Ovary (tissue), 9 donors: Measurements from ENCODE around the gene CCDC91. TPM values are rescaled to one million over a fixed set of nuclear protein-coding genes. Genes with fewer than 3 reads are reported as not detected.

Source experiments
- DNase-seq, 5 donors: peaks; one replicate each; pipeline ENCODE4 v3.0.0-alpha.2; 2019 to 2020
- H3K27ac ChIP-seq, 2 donors: fragments of 200-600 bp; one replicate each; pipeline versions ENCODE4 v1.5.1 to v1.8.0; 2019 to 2022
- H3K27me3 ChIP-seq: fragments of 200-600 bp; one replicate; pipeline ENCODE4 v1.8.0; 2022
- H3K36me3 ChIP-seq: fragments of 200-600 bp; sonication (generic); one replicate; pipeline ENCODE4 v1.5.1; 2019
- H3K4me1 ChIP-seq: one replicate; pipeline ENCODE4 v1.8.1; 2013; ENCODE audit warnings: mild to moderate bottlenecking, moderate library complexity; ENCODE audit not compliant: insufficient read depth
- H3K4me3 ChIP-seq: fragments of 200-600 bp; sonication (generic); one replicate; pipeline ENCODE4 v1.5.1; 2017
- H3K9me3 ChIP-seq, 2 donors: fragments of 200-600 bp in 1 of 2; sonication (generic) in 1 of 2; one replicate each; pipeline versions ENCODE4 v1.5.1 to v1.8.1; 2013 to 2019; ENCODE audit warnings: mild to moderate bottlenecking in 1 of 2, moderate library complexity in 1 of 2
- EP300 ChIP-seq: sonication (generic); formaldehyde crosslinking; IDR thresholded peaks from one replicate; pipeline ENCODE4 v1.6.1; 2017; ENCODE audit warnings: antibody characterized with exemption
- POLR2A ChIP-seq: fragments of 450-650 bp; IDR thresholded peaks from one replicate; pipeline ENCODE4 v1.6.1; 2017; ENCODE audit warnings: antibody characterized with exemption, mild to moderate bottlenecking, moderate library complexity
- WGBS, 3 donors: extraction: QIAGEN DNeasy Blood & Tissue Kit in 1 of 3; methylation state at CpG; one replicate each; pipeline versions ENCODE4 v1.1.5 to v1.1.7; 2013 to 2017; 5-methylcytosine and 5-hydroxymethylcytosine counted together
- intact Hi-C, 4 donors: fragments of 100-400 bp; cut with DNase I; formaldehyde crosslinking; loops; one replicate each; pipeline versions ENCODE4 v1.11.0 to v1.15.1; 2022 to 2023
- polyA plus RNA-seq, 2 donors: library from polyadenylated mRNA; stranded (reverse); fragments of 200-250 nt in 1 of 2; fragments of 350-450 nt in 1 of 2; fragmentation: Illumina TruSeq in 1 of 2; extraction: RNeasy Lipid Tissue Mini Kit (QIAGEN cat#74804) in 1 of 2; gene quantifications; one replicate each; pipeline ENCODE4 v1.2.3, GENCODE V29; 2013 to 2014
- total RNA-seq, 7 donors: library from RNA; depleted of rRNA in 2 of 7; stranded (reverse); fragments of >200 nt in 2 of 7; fragmentation: NEBNext Ultra II Directional in 3 of 7; extraction: Animal tissue kit (Norgen Biotek cat#: 25700) in 3 of 7; gene quantifications; one replicate each; pipeline versions ENCODE4 v1.1.0 to v1.2.4, GENCODE V29; 2016 to 2023
- TF ChIP-seq, protein P1 (sequence below), 3 donors: fragments of 450-650 bp in 2 of 3; fragments of 200-600 bp in 1 of 3; IDR thresholded peaks; one replicate each; pipeline versions ENCODE4 v1.5.1 to v1.8.0; 2016 to 2022; ENCODE audit warnings: antibody characterized with exemption in 3 of 3, mild to moderate bottlenecking in 1 of 3
- donor health status: DM: no; HTN: no; CAD: no; lungs with moderate emphysema.
- donor health status: DM: no; HTN: no; CAD: no.
- donor health status: Bipolar disorder and iron deficiency.
- donor health status: DM: yes; HTN: yes; CAD: no.
- donor health status: DM: no; HTN: no; CAD: no.
- donor health status: DM: yes; HTN: yes; CAD: no.

CCDC91 gene
- total and polyA plus RNA-seq, 9 donors: 15.8 to 45.7 (median 36.2) TPM

GRCh38 chr12:28268608-28269229 lies 78.5 kb downstream of the CCDC91 start:
- TF ChIP-seq, protein P1, sequence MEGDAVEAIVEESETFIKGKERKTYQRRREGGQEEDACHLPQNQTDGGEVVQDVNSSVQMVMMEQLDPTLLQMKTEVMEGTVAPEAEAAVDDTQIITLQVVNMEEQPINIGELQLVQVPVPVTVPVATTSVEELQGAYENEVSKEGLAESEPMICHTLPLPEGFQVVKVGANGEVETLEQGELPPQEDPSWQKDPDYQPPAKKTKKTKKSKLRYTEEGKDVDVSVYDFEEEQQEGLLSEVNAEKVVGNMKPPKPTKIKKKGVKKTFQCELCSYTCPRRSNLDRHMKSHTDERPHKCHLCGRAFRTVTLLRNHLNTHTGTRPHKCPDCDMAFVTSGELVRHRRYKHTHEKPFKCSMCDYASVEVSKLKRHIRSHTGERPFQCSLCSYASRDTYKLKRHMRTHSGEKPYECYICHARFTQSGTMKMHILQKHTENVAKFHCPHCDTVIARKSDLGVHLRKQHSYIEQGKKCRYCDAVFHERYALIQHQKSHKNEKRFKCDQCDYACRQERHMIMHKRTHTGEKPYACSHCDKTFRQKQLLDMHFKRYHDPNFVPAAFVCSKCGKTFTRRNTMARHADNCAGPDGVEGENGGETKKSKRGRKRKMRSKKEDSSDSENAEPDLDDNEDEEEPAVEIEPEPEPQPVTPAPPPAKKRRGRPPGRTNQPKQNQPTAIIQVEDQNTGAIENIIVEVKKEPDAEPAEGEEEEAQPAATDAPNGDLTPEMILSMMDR (IDR thresholded peaks at IDR 0.05): no peak
- TF ChIP-seq EP300: no peak
- TF ChIP-seq POLR2A: no peak
- Histone ChIP-seq H3K4me1 (no peaks in the 10 kb centered on the region), H3K9me3 (no peaks in the 10 kb centered on the region), H3K4me3 (no peak overlapping the region), H3K27me3 (no peaks in the 10 kb centered on the region), H3K36me3 (no peaks in the 10 kb centered on the region), H3K27ac (no peak overlapping the region)
- intact Hi-C loops: no loop called here
- 78 to 97% (median 96%) methylated on average over 3 of the region's 3 CpGs for WGBS, 3 donors
- DNase-seq: no peak

DNA sequence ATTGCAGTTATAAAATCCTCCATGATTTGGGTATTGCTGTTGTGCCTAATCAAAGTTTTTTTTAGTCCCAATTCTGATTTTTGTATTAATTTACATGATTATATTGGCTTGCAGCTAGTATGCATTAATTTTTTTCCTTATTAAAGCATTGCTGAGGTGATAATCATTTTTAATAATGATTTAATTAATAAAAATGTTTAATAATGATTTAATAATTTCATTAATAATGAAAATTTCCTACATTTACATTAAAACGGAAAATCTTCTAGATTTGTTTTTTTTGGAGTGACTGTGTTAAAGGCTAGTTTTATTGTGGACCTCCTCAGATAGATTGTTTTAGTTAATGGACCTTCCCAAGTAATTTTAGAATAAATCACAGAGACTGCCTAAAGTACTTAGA lies 79.6 kb downstream of the CCDC91 start:
- Histone ChIP-seq H3K4me1 (no peaks in the 10 kb centered on the region), H3K27me3 (no peaks in the 10 kb centered on the region), H3K9me3 (no peaks in the 10 kb centered on the region), H3K27ac (no peak overlapping the region), H3K4me3 (no peak overlapping the region), H3K36me3 (no peaks in the 10 kb centered on the region)
- DNase-seq: no peak
- TF ChIP-seq EP300 (no peak), POLR2A (no peak)
- TF ChIP-seq, protein P1 (IDR thresholded peaks at IDR 0.05): no peak
- intact Hi-C loops: no loop called here
- 95 to 99% (median 98%) methylated on average over 1 of the region's 1 CpG for WGBS, 3 donors

DNA sequence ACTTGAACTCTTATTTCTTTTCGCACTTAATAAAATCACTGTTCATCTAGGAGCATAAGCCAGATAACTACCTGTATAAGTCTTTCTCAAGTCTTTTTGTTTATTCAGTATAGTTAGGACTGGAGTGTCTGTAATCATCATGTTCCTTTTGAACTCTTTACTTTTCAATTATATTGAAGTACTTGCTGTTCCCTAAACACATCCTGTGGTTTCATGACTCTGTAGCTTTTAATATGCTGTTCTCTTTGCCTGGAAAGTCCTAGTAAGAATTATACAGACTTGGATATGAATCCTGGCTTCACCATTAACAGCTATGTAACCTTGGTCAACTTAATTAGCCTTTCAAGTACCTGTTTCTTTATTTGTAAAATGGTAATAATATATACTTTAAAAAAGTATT lies 88.2 kb downstream of the CCDC91 start:
- no peak for DNase-seq
- Histone ChIP-seq H3K27me3 (no peaks in the 10 kb centered on the region), H3K4me1 (no peaks in the 10 kb centered on the region), H3K9me3 (no peaks in the 10 kb centered on the region), H3K4me3 (no peak overlapping the region), H3K36me3 (no peaks in the 10 kb centered on the region), H3K27ac (no peak overlapping the region)
- WGBS, 3 donors: 97 to 98% (median 97%) methylated on average over 1 of the region's 1 CpG
- no peak for TF ChIP-seq POLR2A
- intact Hi-C loops: no loop called here

- Histone ChIP-seq H3K27ac (no peak overlapping the region), H3K27me3 (no peaks in the 10 kb centered on the region), H3K4me3 (no peak overlapping the region), H3K36me3 (no peaks in the 10 kb centered on the region), H3K9me3 (no peaks in the 10 kb centered on the region), H3K4me1 (no peaks in the 10 kb centered on the region)
- 95 to 100% (median 97%) methylated on average over 1 of the region's 1 CpG for WGBS, 3 donors
- intact Hi-C loops: no loop called here
- TF ChIP-seq EP300 (no peak), POLR2A (no peak)
- TF ChIP-seq, protein P1 (IDR thresholded peaks at IDR 0.05): no peak
- DNase-seq: no peak
These were observed 88.7 kb downstream of the CCDC91 start for GRCh38 chr12:28278960-28279359.

DNA sequence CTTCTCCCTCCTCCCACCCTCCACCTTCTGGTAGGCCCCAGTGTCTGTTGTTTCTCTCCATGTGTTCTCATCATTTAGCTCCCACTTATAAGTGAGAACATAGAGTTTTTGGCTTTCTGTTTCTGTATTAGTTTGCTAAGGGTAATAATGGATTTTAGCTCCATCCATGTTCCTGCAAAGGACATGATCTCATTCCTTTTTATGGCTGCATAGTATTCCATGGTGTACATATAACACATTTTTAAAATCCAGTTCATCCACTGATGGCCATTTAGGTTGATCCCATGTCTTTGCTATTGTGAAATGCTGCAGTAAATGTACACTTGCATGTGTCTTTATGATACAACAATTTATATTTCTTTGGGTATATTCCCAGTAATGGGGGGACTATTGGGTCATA lies 96.1 kb downstream of the CCDC91 start:
- Histone ChIP-seq H3K27ac (no peak overlapping the region), H3K4me1 (no peaks in the 10 kb centered on the region), H3K9me3 (no peaks in the 10 kb centered on the region), H3K36me3 (no peaks in the 10 kb centered on the region), H3K4me3 (no peak overlapping the region), H3K27me3 (no peaks in the 10 kb centered on the region)
- no peak for TF ChIP-seq EP300
- intact Hi-C loops: no loop called here
- no peak for DNase-seq
